HG02798 (cell line): ENCODE data around the gene RBMS3.
A peak's percentile ranks its signal among the peaks of the same experiment; 100 is the strongest.
"Not testable (repeated sequence)": the region's sequence is repeated elsewhere in the genome, so short reads cannot be mapped to it uniquely, and the experiment has no call there.

ENCODE experiments used
- ATAC-seq: cut with Tn5 transposase; IDR thresholded peaks from one replicate; pipeline ENCODE4 v1.9.1; 2021; ENCODE audit warnings: mild to moderate bottlenecking; ENCODE audit not compliant: unreplicated experiment, poor library complexity

RBMS3 gene

DNA sequence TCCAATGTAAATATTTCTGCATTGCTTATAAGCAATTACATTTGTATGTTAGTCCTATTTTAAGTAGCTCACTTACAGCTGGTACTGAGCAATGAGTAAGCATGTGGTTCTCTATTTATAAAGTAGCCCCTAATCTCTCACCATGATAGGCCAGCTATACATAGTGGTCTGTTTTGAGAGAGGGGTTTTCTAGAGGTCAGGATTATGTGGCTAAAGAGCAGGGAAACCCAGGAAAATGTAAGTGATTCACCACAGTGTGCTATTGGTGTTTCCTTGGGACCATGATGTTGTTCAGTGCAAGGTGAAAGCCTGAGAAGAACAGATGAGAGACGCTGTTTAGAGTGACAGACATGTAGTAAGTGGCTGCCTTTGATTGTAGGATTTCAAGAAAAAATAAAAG is 26.4 kb downstream of the RBMS3 start:
- ATAC-seq = no peak

DNA sequence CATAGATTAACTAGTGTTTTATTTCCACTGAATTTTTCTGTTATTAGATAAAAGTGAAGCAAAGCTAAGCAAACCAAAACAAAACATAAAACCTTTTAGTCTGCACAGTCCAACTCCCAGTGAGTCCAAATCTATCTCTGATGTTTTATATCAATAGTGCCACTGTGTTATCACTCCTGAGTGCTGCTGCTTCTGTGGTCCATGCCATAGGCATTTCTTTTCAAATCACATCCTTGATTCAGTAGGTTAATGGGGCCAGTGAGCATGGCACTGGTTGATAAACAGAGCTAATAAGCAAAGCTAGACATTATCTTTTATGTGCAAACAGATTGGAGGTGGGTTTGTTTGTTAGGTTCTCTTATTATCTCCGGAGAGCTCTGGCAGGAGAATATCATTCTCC is 30.0 kb downstream of the RBMS3 start:
- ATAC-seq = no peak

DNA sequence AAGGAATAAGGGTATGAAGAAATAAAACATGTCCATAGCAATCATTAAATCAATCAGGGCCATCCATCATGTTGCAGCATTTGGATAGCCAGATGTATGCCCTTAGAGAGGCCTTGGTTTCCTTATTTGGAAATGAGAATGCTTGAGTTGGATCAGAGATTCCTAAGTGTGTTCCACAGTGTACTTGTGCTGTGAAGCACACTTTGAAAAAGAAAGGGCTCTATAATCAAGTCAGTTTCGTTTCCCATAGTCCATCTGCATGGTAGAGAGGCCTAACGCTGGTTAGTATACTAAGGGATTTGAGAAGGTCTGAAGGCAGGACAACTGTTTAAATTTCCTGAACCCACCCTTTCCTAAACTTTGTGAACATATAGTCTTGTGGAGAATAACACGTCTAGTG is 30.9 kb downstream of the RBMS3 start:
- no peak for ATAC-seq

DNA sequence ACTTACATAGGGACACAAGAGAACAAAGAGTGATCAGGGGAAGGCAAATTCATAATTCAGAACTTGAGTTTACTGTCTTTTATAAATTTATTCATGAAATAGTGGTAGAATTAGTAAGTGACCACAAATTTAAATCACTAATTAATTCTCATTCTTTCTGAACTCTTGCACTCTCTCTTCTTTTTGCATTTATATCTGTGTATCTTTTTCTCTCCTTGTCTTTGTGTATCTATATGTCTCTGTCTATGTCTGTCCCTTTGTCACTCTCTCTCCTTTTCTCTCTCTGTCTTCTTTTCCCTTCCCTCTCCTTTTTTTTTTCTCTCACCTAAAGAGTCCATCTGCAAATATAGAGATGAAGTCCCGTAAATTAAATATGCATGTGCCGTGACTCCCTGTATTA is 31.5 kb downstream of the RBMS3 start:
- no peak for ATAC-seq

DNA sequence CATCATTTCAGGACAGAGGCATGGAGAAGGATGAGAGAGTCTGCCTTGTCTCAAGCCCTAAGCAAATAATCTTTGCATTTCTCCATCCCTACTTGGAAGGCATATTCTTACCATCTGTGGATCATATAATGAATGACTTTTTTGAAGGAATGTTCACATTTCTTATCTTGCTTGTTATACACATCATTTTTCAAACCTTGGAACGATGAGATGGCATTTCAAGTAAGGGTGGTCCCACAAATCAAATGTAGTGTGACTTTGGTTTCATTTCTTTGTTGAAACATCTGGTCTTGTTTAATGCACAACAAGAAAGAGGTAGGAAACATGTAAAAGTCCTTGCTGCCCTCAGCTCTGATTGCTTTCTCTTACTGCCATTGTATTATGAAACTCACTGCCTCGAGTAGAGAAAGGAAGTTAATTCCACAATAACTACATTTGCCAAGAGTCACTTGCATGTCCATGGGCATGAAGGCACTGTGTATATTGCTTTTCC is 32.1 kb downstream of the RBMS3 start:
- no peak for ATAC-seq

DNA sequence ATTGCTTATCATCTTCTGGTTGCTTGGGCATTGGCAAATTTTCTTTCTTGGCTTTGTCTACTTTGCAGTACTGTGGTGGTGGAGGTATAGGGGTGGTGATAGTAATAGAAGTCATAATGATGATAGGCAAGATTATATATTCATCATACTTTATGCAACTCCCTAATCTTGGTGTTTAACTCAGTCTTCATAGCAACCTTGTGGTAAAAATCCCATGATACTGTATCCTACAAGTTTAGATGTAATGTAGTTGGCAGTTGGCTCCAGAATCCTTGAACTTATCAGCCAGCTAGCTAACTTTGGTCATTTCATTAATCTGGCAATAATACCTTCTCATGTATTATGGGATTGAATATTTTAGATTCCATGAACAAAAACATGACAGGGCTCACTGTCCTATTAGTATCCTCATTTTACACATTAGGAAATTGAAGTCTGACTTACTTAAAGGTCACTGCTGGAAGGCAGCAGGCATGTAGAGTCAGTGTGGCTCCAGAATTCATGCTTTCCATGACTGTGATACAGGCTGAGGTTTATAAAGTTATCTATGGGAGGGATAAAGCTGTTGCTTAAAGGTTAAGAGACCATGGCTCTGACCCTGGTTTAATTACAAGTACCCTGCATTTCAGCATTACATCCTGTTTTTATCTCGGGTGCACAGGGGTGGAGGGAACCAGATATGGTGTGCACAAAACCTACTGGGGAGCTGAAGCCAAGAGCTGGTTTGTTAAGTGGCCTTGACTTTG is 33.3 kb downstream of the RBMS3 start:
- ATAC-seq = no peak

DNA sequence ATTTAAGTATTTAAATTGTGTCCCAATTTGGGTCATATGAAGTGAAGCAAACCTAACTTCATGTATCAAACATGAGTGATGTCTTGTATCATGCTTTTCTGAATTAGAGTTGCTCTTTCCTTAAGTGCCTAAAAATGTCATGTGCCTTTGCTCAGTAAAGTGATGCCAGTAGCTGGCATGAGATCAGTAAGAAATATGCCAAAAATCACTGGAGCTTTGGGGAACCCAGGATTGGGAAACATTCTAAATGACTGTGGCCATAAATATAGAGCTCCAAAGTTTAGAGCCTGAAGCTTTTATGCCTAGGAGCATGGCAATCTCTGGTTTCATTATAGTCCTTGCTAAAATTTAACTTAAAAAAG is 33.8 kb downstream of the RBMS3 start:
- ATAC-seq = no peak

DNA sequence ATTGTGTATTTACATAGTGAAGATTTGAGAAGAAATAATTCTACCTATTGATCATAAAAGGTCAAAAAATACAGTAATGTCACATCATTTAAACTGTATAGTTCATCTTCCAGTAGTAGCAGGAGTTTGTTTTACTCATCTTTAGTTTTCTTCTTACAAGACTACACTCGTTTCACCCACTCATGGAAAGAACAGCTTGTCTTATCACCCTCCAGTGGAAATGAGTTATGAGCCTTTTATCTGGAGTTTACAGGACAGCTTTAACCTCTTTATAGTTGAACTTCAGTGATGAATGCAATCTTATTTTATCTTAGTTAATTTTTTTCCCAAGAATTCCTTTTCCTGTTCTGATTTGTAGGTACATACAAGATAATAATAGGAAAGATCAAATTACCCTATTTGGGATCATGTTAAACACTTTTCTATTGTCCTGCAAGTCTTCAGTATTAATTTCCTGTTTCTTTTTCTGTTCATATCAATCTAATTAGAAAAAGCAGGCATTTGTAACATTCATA is 36.8 kb downstream of the RBMS3 start:
- ATAC-seq = no peak

DNA sequence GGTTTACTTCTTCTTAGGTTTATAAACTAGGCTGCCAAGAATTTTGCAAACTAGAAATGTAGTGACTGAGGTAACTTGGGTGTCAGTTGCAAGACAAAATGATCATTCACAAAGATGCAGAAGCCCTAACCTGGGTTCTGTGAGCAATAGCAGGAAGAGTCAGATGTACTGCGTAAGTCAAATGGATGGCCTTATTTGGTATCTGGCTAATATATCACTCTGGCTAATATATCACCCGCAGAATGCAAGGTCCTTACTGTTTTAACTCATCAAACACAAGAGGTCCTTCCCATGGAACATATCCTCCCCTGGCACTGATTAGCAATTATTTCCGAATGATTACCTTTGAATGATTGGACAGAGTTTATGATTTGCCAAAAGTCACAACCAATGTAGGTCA is 37.4 kb downstream of the RBMS3 start:
- no peak for ATAC-seq

DNA sequence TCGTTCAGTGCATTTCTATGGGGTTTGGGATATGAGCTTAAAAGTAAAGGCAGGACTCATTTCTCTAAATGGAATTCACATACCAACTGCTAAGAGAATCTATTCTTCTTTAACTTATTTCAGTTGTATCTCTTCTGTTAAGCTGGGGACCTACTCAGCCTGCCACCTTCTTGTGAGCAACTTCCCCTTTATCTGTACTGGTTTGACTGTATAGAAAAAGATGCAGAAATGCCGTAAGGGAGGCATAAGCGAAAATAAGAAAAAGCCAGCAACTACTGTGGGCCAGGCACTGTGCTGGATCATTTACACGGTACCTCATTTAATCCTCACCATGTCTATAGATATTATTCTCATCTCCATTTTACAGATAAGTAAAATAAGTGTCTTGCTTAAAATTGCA is 38.4 kb downstream of the RBMS3 start:
- peak; percentile 78 for ATAC-seq

DNA sequence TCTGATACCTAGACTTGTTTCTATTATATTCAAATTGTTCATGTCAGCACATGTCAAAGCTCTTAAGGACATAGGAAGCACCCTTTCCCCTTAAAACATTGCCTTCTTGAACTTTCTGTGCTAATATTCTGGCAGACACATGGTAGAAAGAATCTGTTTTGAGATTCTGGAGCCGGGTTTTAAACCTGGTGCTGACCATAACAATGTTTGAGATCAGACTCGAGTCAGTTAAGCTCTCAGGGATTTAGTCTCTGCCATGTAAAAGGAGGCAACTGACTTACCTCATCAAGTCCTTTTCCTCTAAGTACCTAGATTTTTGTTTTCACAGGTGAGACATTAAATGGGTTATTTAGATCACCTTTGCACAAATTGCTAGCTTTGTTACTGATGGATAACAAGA is 38.9 kb downstream of the RBMS3 start:
- no peak for ATAC-seq

DNA sequence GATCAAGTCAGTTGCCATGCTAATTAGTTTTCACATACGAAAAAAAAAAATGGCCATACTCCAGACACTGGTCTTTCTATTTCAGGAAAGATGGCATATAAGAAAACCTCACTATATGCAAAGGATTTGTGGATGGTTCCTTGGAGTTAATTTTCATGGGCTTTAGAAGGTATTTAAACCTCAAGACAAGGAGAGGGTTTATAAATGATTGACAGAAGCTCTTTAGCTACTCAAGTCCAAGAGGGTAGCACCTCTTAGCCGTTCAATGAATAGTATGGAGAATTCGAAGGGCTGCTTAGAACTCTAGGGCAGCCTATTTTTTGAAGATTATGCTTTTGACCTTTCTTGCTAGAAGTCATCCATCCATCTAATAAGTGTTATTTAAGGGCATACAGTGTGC is 41.7 kb downstream of the RBMS3 start:
- ATAC-seq = no peak

DNA sequence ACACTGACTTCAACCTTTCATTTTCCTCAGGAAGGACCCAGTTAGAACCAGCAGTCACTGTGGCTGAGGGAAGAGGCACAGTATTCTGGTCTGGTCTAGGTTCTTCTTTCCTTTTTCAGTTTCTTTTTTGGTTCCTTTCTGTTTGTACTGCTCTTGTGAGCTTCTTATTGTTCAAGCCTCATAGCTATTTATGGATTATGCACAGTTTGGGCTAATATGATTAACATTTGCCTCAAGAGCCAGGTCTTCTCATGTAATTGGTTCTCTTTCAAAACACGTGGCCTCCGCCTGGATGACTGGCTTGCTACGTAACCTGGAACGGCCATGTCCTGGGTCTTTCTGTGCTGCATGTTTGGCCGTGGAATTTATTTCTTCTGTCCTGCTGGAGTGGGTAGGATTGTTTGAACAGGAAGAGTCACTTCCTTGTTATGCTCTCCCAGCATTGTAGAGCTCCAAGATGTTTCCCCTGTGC is 43.3 kb downstream of the RBMS3 start:
- ATAC-seq = peak; percentile 97

DNA sequence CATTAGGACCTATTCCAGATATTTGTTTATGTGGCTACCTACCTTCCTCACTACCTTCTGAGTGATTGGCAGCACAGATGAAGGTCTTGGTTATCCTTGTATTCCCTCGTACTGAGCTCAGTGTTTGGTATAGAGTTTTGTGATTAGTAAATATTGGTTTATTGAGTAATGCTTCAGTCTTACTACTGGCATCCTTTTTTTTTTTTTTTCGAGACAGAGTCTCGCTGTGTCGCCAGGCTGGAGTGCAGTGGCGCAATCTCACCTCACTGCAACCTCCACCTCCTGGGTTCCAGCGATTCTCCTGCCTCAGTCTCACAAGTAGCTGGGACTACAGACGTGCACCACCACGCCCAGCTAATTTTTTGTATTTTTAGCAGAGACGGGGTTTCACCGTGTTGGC is 45.7 kb downstream of the RBMS3 start:
- not testable (repeated sequence) for ATAC-seq

DNA sequence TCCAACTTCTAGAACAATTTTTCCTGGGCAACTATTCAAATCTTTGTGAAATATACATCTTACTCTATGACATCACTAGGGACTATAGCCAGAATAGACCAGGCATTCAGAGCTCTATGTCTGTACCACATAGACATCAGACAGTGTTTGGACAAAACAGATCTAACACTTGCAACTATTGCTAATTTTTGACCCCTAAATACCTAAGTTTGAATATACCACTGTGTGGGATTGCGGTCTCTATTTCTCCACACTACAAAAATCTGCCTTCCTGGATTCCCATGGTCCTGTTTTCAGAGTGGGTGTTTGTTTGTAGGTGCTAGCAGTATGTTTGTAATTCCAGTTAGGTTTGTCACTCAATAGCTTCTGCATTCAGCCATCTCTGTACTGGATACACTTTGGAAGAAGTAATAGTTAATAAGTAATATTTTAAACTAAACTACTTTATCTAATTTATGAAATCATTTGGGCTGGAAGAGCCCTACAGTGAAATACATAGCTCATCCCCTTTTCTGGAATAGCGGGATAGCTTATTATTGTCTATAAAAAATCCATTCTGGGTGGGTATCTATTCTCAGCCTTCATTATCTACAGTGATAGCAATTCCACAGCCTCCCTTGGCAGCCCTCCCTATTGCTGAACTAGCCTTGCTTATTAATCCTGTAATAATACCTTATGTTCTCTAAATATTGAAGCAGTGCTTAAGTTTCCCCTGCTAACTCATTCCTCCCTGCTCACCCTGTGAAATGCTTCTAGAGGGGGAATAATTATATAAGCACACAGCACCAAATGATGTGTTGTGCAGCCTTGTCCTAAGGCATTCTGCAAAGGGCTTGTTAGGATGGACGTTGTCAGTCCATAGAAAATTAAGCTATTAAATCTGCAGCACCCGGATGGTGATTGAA is 49.4 kb downstream of the RBMS3 start:
- ATAC-seq = no peak

DNA sequence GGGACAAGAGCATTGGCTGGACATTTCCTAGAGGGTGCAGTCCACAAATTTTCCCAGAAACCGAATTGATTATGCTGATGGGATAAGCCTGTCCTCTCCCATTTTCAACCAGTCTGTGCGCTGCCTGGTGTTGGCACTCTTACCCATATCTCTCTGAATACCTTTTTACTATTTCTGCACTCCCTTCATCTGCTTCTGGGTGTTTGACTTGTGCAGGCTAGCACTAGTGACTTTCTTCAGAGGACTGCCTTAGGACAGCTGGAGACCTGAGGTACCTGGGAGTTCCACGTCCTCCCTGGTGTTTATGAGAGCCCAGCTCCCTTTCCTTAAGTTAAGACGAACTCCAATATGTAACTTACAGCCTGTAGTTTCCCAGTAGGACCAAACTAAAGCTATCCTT is 50.2 kb downstream of the RBMS3 start:
- ATAC-seq = no peak

DNA sequence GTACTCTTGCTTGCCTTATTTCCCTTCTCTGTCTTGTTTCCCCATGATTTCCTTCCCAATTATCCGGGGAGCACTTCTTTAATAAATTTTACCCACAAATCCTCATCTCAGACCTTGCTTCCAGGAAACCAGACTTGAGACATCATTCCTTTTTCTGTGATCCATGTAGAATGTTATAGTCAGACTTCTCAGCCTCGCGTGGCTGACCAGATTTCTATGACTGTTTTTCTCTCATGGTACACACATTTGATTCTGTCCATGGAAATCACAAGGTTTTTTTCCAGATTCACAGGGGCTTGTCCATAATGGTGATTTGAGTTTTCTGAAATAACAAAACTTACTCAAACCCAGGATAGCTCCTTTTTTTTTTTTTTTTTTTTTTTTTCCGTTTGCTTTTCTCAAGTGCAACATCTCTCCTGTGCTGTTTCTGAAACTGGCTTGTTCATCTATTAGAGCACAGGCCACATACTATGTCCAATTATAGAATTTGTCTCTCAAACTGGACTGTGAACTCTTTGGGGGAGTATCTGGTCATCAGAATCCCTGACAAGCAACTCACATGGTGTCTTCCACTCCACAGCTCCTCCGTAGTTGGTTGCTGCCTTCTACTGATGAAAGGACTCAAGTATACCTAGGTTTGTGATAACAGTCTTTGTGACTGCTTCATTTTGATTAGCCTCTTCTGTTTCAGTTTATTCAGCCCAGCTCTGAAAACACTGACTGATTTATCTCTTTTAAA is 50.8 kb downstream of the RBMS3 start:
- no peak for ATAC-seq

DNA sequence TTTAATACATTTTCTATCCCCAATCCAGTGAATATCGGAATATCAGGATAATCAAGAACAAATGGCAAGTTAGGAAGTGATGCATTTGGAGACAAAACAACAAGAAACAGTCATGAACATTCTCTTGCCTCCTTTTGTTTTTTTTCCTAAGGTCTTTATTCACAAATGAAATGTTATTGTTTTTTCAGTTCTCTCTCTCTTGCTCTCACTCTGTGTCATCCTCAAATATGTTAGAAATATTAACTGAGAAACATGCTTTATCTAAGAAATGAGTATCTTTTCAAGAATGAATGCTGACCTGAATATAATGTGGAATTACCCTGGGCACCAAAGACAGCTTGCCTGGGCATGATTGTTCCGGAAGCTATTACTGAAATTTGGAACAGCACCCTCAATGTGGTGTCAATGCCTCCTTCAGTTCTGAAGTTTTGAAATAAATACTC is 51.3 kb downstream of the RBMS3 start:
- peak; percentile 27 for ATAC-seq

DNA sequence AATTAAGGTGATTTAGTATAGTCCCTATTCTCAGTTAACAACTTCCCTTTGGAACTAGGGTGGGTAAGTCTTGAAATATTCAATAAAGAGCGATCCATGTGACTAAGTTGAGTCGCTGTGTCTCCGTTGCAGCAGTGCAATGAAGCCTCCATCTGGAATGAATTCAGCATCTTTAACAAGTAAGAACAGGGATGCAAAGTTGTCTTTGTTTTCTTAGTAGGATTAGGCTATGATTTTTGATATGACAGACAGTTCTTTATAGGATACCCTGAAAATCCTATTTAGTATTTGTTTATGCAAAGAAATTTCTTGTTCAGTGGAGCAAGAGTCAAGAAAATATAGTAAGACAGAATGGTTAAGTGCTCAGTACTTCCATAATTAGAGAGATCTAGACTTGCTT is 52.7 kb downstream of the RBMS3 start:
- ATAC-seq = no peak

DNA sequence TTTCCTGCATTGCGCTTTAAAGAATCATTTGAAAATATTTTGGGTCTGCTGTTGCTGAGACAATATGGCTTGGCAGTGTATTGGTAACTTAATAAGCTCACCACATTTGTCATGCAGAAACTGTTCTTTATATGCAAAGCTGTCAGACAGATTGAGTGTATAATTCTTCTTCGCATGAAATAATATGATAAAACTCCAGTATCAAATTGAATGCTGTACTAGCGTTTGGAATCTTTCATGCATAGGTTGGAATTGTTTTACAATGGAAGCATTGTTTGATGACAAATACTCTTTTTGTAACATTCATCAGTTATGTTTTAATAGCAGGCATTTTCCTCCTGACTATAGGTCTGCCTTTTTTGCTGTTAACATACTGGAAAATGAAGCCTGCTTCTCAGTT is 53.8 kb downstream of the RBMS3 start:
- ATAC-seq = no peak

DNA sequence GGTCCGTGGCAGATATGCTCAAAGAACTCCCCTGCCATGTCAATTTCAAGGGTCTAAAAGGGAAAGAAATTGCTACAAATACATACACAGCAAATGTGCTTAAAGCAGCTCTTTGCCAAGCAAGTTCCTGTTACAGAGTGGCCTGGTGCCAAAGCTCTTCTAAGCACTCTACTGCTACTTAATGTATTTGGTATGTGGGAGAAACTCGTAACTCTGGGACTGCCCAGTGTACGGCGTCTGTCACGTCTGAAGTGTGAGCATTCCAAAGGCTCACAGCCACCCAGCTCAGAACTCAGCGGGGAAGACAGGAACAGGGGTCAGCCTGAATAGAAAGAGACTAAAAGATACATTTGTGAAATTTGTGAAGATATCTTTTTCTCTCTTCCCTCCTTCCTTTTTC is 54.6 kb downstream of the RBMS3 start:
- ATAC-seq = no peak
